Thoracic aorta (tissue), 2 donors: ENCODE results near the gene NDUFS3. TPM values are rescaled to one million over a fixed set of nuclear protein-coding genes. Genes with fewer than 3 reads are reported as not detected.

ENCODE experiments used
- ATAC-seq: fragments of 150-250 bp; one replicate; pipeline ENCODE4 v1.8.0; 2017; ENCODE audit warnings: low read depth; ENCODE audit not compliant: insufficient number of reproducible peaks, low FRiP score
- DNase-seq: peaks from one replicate; pipeline ENCODE4 v3.0.0-alpha.2; 2020; ENCODE audit warnings: low spot score
- H3K27ac ChIP-seq, 2 donors: fragments of 200-600 bp; sonication (generic); 1 replicate in 1 of 2; 2 replicates in 1 of 2; pipeline ENCODE4 v1.5.1; 2016; ENCODE audit warnings: mild to moderate bottlenecking in 2 of 2, moderate library complexity in 2 of 2
- H3K27me3 ChIP-seq: fragments of 200-600 bp; sonication (generic); replicated peaks from 2 replicates; pipeline ENCODE4 v1.6.0; 2016; ENCODE audit warnings: mild to moderate bottlenecking; ENCODE audit not compliant: insufficient read depth
- H3K36me3 ChIP-seq: fragments of 200-600 bp; sonication (generic); one replicate; pipeline ENCODE4 v1.5.1; 2016
- H3K4me1 ChIP-seq, 2 donors: fragments of 200-600 bp; sonication (generic); 1 replicate in 1 of 2; 2 replicates in 1 of 2; pipeline versions ENCODE4 v1.5.1 to v1.6.0; 2016; ENCODE audit warnings: low read depth in 2 of 2, mild to moderate bottlenecking in 1 of 2; ENCODE audit not compliant: control insufficient read depth in 1 of 2
- H3K4me3 ChIP-seq: fragments of 200-600 bp; sonication (generic); 2 replicates; pipeline ENCODE4 v1.5.1; 2016; ENCODE audit warnings: mild to moderate bottlenecking
- H3K9me3 ChIP-seq: fragments of 200-600 bp; sonication (generic); 2 replicates; pipeline ENCODE4 v1.5.1; 2016
- total RNA-seq, 2 donors: library from RNA; depleted of rRNA; stranded (reverse); fragments of >200 nt; gene quantifications; one replicate each; pipeline versions ENCODE4 v1.1.0 to v1.2.3, GENCODE V29; 2016
- TF ChIP-seq, protein P1 (sequence below): fragments of 200-600 bp; sonication (generic); IDR thresholded peaks from one replicate; pipeline ENCODE4 v1.5.1; 2019; ENCODE audit warnings: antibody characterized with exemption

The NDUFS3 gene
- total RNA-seq, 2 donors from 2014 or later = 29.9 to 75.7 TPM

DNA sequence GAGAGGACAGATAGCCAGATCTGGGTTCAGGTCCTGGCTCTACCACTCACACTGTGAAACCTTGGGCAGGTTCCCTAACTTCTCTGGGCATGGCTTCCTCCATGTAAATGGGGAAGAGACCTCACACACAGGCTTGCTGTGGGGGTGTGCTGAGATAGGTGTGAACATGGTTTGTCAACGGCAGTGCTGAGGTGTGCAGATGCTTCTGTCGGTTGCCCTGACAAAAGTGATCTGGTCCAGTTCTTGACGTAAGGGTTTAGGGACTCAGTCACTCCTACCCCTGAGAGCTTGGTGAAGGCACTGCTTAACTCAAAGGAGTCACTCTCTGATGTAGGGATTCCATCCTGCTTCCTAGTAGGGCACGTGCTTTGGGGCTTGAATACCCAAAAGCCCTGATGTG, 13.4 kb downstream of the NDUFS3 start:
- Histone ChIP-seq H3K4me3 (no peak overlapping the region), H3K9me3 (no peaks in the 10 kb centered on the region), H3K4me1 (peaks cover 12 to 22% of the 10 kb centered on the region in 2 donors), H3K36me3 (no peaks in the 10 kb centered on the region), H3K27ac (no peak overlapping the region), H3K27me3 (peaks cover 10% of the 10 kb centered on the region)
- ATAC-seq (no peak), DNase-seq (no peak)
- TF ChIP-seq, protein P1, sequence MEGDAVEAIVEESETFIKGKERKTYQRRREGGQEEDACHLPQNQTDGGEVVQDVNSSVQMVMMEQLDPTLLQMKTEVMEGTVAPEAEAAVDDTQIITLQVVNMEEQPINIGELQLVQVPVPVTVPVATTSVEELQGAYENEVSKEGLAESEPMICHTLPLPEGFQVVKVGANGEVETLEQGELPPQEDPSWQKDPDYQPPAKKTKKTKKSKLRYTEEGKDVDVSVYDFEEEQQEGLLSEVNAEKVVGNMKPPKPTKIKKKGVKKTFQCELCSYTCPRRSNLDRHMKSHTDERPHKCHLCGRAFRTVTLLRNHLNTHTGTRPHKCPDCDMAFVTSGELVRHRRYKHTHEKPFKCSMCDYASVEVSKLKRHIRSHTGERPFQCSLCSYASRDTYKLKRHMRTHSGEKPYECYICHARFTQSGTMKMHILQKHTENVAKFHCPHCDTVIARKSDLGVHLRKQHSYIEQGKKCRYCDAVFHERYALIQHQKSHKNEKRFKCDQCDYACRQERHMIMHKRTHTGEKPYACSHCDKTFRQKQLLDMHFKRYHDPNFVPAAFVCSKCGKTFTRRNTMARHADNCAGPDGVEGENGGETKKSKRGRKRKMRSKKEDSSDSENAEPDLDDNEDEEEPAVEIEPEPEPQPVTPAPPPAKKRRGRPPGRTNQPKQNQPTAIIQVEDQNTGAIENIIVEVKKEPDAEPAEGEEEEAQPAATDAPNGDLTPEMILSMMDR = no peak

- ATAC-seq (no peak), DNase-seq (no peak)
- no peaks in the 10 kb centered on the region for H3K36me3 ChIP-seq
These were observed 14.1 kb downstream of the NDUFS3 start for GRCh38 chr11:47592970-47593369.

GRCh38 chr11:47593492-47593933, 14.6 kb downstream of the NDUFS3 start:
- TF ChIP-seq, protein P1 = no peak
- ATAC-seq (no peak), DNase-seq (no peak)
- Histone ChIP-seq H3K4me1 (peaks cover 12 to 22% of the 10 kb centered on the region in 2 donors), H3K27ac (no peak overlapping the region), H3K4me3 (peak overlapping the region; percentile 65), H3K36me3 (no peaks in the 10 kb centered on the region), H3K27me3 (peaks cover 10% of the 10 kb centered on the region), H3K9me3 (no peaks in the 10 kb centered on the region)

More at GRCh38 chr11:47592970-47593369, 14.1 kb downstream of the NDUFS3 start:
- TF ChIP-seq, protein P1 = no peak
- Histone ChIP-seq H3K4me1 (peaks cover 12 to 22% of the 10 kb centered on the region in 2 donors), H3K27me3 (peaks cover 10% of the 10 kb centered on the region), H3K4me3 (no peak overlapping the region), H3K9me3 (no peaks in the 10 kb centered on the region), H3K27ac (no peak overlapping the region)

DNA sequence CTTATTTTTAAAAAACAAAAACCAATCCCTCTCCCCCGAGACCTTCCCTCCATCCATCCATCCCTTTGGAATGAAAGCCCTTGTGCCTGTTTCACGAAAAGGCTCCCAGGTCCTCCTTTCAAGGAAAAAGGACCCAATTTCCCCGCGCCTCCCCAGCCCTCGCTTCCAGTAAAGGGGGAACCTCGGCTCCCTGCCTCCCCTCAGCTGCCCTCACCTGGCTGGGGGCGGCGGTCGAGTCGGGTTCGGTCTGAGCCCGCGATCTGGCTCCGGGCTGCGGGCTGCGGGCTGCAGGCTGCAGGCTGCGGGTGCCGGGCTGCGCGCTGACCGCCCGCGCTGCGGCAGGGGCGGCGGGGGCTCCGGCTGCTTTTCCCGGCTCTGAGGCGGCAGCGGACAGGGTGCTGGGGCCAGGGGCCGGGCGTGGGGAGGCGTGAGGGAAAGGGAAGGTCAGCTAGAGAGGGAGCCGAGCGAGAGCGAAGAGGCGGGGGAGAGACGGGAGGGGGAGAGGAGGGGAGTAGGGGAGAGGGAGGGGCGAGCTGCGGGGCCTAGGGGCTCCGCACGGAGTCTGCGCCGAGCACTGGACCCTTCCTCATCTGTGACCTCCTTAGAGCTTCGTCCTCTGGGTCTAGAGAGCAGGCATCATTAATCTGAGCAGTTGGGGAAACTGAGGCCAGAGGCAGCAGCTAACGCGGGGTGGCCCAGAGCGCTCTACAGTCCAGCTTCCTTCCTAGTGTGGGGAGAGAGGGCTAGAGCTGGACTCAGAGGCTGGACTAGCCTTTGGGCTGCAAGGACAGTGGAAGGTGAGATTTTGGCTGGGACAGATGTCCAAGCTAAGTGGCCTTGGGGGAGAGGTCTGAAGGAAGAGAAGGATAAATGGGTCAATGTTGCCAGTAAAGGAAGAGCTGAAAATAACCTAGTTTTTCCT, 15.3 kb downstream of the NDUFS3 start, which contains the start of gene C1QTNF4:
TSS of gene C1QTNF4 (minus strand) at position 478 of the 922 bp plus-strand sequence. CDS start 3,601 bp downstream, outside the sequence.
- no peak for ATAC-seq
- TF ChIP-seq, protein P1 = no peak
- peak within 1 kb of the TSS; percentile 65 for H3K4me3 ChIP-seq

DNA sequence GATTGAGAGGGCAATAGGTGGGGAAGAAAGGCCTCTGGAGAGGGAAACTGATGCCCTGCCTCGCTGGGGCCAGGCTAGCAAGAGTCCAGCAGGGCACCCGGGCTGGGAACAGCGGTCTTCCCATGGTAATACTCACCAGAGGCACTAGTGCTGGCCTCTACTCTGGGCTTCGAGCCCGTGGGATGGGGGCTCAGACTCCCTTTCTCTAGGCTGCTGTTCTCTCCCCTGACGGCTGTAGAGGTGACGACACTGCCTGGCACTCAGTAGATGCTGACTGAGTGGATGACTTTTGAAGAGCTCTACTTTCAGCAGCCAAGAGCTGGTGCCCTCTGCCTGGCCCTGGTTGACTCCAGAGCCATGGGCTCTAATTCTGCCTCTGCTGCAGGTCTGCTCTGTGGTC, 16.2 kb downstream of the NDUFS3 start:
- Histone ChIP-seq H3K4me3 (no peak overlapping the region), H3K9me3 (no peaks in the 10 kb centered on the region), H3K27me3 (peaks cover 10% of the 10 kb centered on the region), H3K4me1 (peaks cover 12 to 13% of the 10 kb centered on the region in 2 donors), H3K36me3 (no peaks in the 10 kb centered on the region), H3K27ac (no peak overlapping the region)
- TF ChIP-seq, protein P1 = no peak
- ATAC-seq = no peak
- DNase-seq = no peak

More for the DNA sequence above, 15.3 kb downstream of the NDUFS3 start, which contains the start of gene C1QTNF4:
- H3K27ac ChIP-seq = no peak within 1 kb of the TSS
- H3K27me3 ChIP-seq = peaks cover 10% of the 10 kb centered on the region
- DNase-seq = no peak
- H3K4me1 ChIP-seq = peaks cover 12 to 22% of the 10 kb centered on the region in 2 donors
- no peaks in the 10 kb centered on the region for H3K36me3 ChIP-seq
- no peaks in the 10 kb centered on the region for H3K9me3 ChIP-seq
